BJ (cell line): ENCODE data around the gene TPM4. TPM values are rescaled to one million over a fixed set of nuclear protein-coding genes. Genes with fewer than 3 reads are reported as not detected.

Experiments
- CTCF ChIA-PET: fragments of 350-600 bp; formaldehyde crosslinking; extraction: SDS; loops from one replicate; lab custom pipeline; 2021; ENCODE audit warnings: antibody characterized with exemption, inconsistent platforms; lab: Yijun Ruan, JAX
- POLR2A ChIA-PET: fragments of 300-600 bp; sonication (Branson Sonifier 250); formaldehyde crosslinking; extraction: SDS; loops from one replicate; lab custom pipeline; 2021; ENCODE audit warnings: antibody characterized with exemption; lab: Charles Lee
- DNase-seq: peaks from one replicate; pipeline ENCODE4 v3.0.0-alpha.2; 2011; ENCODE audit warnings: low read depth
- H3K27me3 ChIP-seq: 2 replicates; pipeline ENCODE4 v1.6.0; 2011; ENCODE audit warnings: low read length; ENCODE audit not compliant: control insufficient read depth, insufficient read depth
- H3K36me3 ChIP-seq: 2 replicates; pipeline ENCODE4 v1.5.1; 2011; ENCODE audit warnings: low read length; ENCODE audit not compliant: control insufficient read depth, insufficient read depth
- H3K4me3 ChIP-seq: 2 replicates; pipeline ENCODE4 v1.5.1; 2011; ENCODE audit warnings: low read depth, mild to moderate bottlenecking, control low read depth, low read length
- CTCF ChIP-seq: IDR thresholded peaks from 2 replicates; pipeline ENCODE4 v1.5.1; 2011; ENCODE audit warnings: low read depth, mild to moderate bottlenecking, control low read depth, inconsistent platforms, low read length, moderate library complexity; ENCODE audit not compliant: insufficient read depth
- polyA plus RNA-seq: library from polyadenylated mRNA; depleted of rRNA; stranded (reverse); fragments of >200 nt; gene quantifications from 2 replicates; pipeline ENCODE4 v1.2.3, GENCODE V29; 2011; rRNA removed

TPM4 gene
- polyA plus RNA-seq, 1 experiment: 942 TPM

GRCh38 chr19:16144216-16144581 is 67.9 kb downstream of the TPM4 start:
- no peak for TF ChIP-seq CTCF
- POLR2A ChIA-PET: no interaction called here
- H3K4me3 ChIP-seq: no peak overlapping the region
- no peak for DNase-seq
- CTCF ChIA-PET: interaction anchor here (1.3 kb wide), 1 partner anchor 102 kb away, joined by 3 read pairs; no protein-coding TSS in a partner anchor
- no peaks in the 10 kb centered on the region for H3K36me3 ChIP-seq
- no peaks in the 10 kb centered on the region for H3K27me3 ChIP-seq

GRCh38 chr19:16146112-16146511 is 69.8 kb downstream of the TPM4 start:
- POLR2A ChIA-PET: no interaction called here
- no peak for TF ChIP-seq CTCF
- no peak for DNase-seq
- CTCF ChIA-PET: interaction anchor here (0.6 to 1.7 kb wide), 2 partner anchors 19 to 141 kb away, joined by 3 to 4 read pairs; no protein-coding TSS in a partner anchor
- Histone ChIP-seq H3K4me3 (no peak overlapping the region), H3K36me3 (no peaks in the 10 kb centered on the region), H3K27me3 (no peaks in the 10 kb centered on the region)

GRCh38 chr19:16148443-16149229 is 72.3 kb downstream of the TPM4 start:
- H3K4me3 ChIP-seq: no peak overlapping the region
- no peak for DNase-seq
- ChIA-PET CTCF (interaction anchor here (1.2 kb wide), 1 partner anchor 37 kb away, joined by 3 read pairs; no protein-coding TSS in a partner anchor), POLR2A (no interaction called here)
- H3K36me3 ChIP-seq: no peaks in the 10 kb centered on the region
- TF ChIP-seq CTCF: no peak
- no peaks in the 10 kb centered on the region for H3K27me3 ChIP-seq

Other genes starting within 250 kb of the TPM4 start
- not detected in 2 replicates for gene CYP4F2, start 178.4 kb upstream of the TPM4 start, polyA plus RNA-seq
- gene CYP4F11, start 142.0 kb upstream of the TPM4 start, polyA plus RNA-seq: not detected in 2 replicates
- gene OR10H4, start 127.5 kb upstream of the TPM4 start, polyA plus RNA-seq: not detected in 2 replicates
- 78.6 and 106 TPM in 2 replicates for gene RAB8A, start 35.4 kb downstream of the TPM4 start, polyA plus RNA-seq
- not detected in 2 replicates for gene HSH2D, start 67.2 kb downstream of the TPM4 start, polyA plus RNA-seq
- not detected in 2 replicates for gene CIB3, start 97.0 kb downstream of the TPM4 start, polyA plus RNA-seq
- 140 and 156 TPM in 2 replicates for gene FAM32A, start 108.9 kb downstream of the TPM4 start, polyA plus RNA-seq
- gene AP1M1, start 121.4 kb downstream of the TPM4 start, polyA plus RNA-seq: 50.9 and 72.1 TPM in 2 replicates
- 1.7 and 1.8 TPM in 2 replicates for gene KLF2, start 248.3 kb downstream of the TPM4 start, polyA plus RNA-seq